GM23338 (cell line): Measurements from ENCODE around the gene CDH15. TPM values are rescaled to one million over a fixed set of nuclear protein-coding genes. Genes with fewer than 3 reads are reported as not detected.
"Not testable (repeated sequence)": the region's sequence is repeated elsewhere in the genome, so short reads cannot be mapped to it uniquely, and the experiment has no call there.

ENCODE experiments used
- ATAC-seq: fragments of 200-7000 bp; cut with Tn5 transposase; 3 replicates; pipeline ENCODE4 v1.9.1; 2020
- DNase-seq: peaks from one replicate; pipeline ENCODE4 v3.0.0-alpha.2; 2015; ENCODE audit warnings: low spot score
- H2AFZ ChIP-seq: fragments of 200-600 bp; sonication (generic); 2 replicates; pipeline ENCODE4 v1.8.0; 2016; ENCODE audit warnings: antibody characterized with exemption, mild to moderate bottlenecking, moderate library complexity
- H3F3A ChIP-seq: fragments of 200-600 bp; sonication (generic); replicated peaks from 2 replicates; pipeline ENCODE4 v1.8.0; 2017; ENCODE audit warnings: antibody characterized with exemption, mixed run types, low read depth
- H3K27ac ChIP-seq: fragments of 200-600 bp; sonication (generic); 2 replicates; pipeline ENCODE4 v1.6.1; 2016; ENCODE audit warnings: low read depth
- H3K27me3 ChIP-seq: fragments of 200-600 bp; sonication (generic); 2 replicates; pipeline ENCODE4 v1.8.0; 2016; ENCODE audit warnings: mild to moderate bottlenecking, mixed run types, moderate library complexity; ENCODE audit not compliant: insufficient read depth
- H3K36me3 ChIP-seq: fragments of 200-600 bp; sonication (generic); 2 replicates; pipeline ENCODE4 v1.8.0; 2016; ENCODE audit warnings: mild to moderate bottlenecking; ENCODE audit not compliant: insufficient read depth
- H3K4me1 ChIP-seq: fragments of 200-600 bp; sonication (generic); 2 replicates; pipeline ENCODE4 v1.8.0; 2016; ENCODE audit warnings: mild to moderate bottlenecking, moderate library complexity; ENCODE audit not compliant: insufficient read depth
- H3K4me2 ChIP-seq: fragments of 200-600 bp; sonication (generic); 2 replicates; pipeline ENCODE4 v1.7.1; 2017; ENCODE audit warnings: mixed run types
- H3K4me3 ChIP-seq: fragments of 200-600 bp; sonication (generic); 2 replicates; pipeline ENCODE4 v1.6.1; 2016; ENCODE audit warnings: mixed run types
- H3K79me2 ChIP-seq: fragments of 200-600 bp; sonication (generic); replicated peaks from 2 replicates; pipeline ENCODE4 v1.8.0; 2017; ENCODE audit warnings: mild to moderate bottlenecking; ENCODE audit not compliant: insufficient read depth
- H3K9me2 ChIP-seq: fragments of 200-600 bp; sonication (generic); 2 replicates; pipeline ENCODE4 v1.8.0; 2017; ENCODE audit not compliant: insufficient read depth
- H4K20me1 ChIP-seq: fragments of 200-600 bp; sonication (generic); replicated peaks from 2 replicates; pipeline ENCODE4 v1.8.0; 2017; ENCODE audit warnings: mild to moderate bottlenecking; ENCODE audit not compliant: insufficient read depth
- H3K27ac Mint-ChIP-seq: 2 replicates; pipeline ENCODE4 v1.8.0; 2020; ENCODE audit warnings: inconsistent platforms, mild to moderate bottlenecking, moderate library complexity, mixed read lengths
- H3K27me3 Mint-ChIP-seq: 3 replicates; pipeline ENCODE4 v1.8.0; 2022; ENCODE audit warnings: low read depth, mild to moderate bottlenecking, moderate library complexity, mixed read lengths, inconsistent platforms; ENCODE audit not compliant: insufficient read depth, poor library complexity
- H3K36me3 Mint-ChIP-seq: 3 replicates; pipeline ENCODE4 v1.8.0; 2021; ENCODE audit warnings: low read depth, mild to moderate bottlenecking, inconsistent platforms, moderate library complexity, mixed read lengths
- H3K4me1 Mint-ChIP-seq: 3 replicates; pipeline ENCODE4 v1.8.0; 2020; ENCODE audit warnings: mild to moderate bottlenecking, inconsistent platforms, mixed read lengths
- H3K4me3 Mint-ChIP-seq: 3 replicates; pipeline ENCODE4 v1.8.0; 2021; ENCODE audit warnings: moderate library complexity, mild to moderate bottlenecking, inconsistent platforms, mixed read lengths
- H3K9me3 Mint-ChIP-seq: 3 replicates; pipeline ENCODE4 v1.8.0; 2020; ENCODE audit warnings: moderate library complexity, mild to moderate bottlenecking, inconsistent platforms, mixed read lengths
- CREB1 ChIP-seq: fragments of 250-450 bp; sonication (Bioruptor Pico); IDR thresholded peaks from 2 replicates; pipeline ENCODE4 v1.5.0; 2020; ENCODE audit warnings: low read depth, mild to moderate bottlenecking, moderate library complexity
- EZH2phosphoT487 ChIP-seq: fragments of 200-600 bp; sonication (generic); IDR thresholded peaks from one replicate; pipeline ENCODE4 v1.8.1; 2018; ENCODE audit warnings: antibody characterized with exemption; ENCODE audit not compliant: unreplicated experiment
- POLR2AphosphoS5 ChIP-seq: IDR thresholded peaks from 2 replicates; pipeline ENCODE4 v1.6.1; 2016; ENCODE audit warnings: antibody characterized with exemption, low read depth
- STAT1 ChIP-seq: IDR thresholded peaks from one replicate; pipeline ENCODE4 v1.6.1; 2016; ENCODE audit warnings: antibody characterized with exemption; ENCODE audit not compliant: unreplicated experiment
- ZNF114 ChIP-seq: fragments of 250-450 bp; sonication (Bioruptor Pico); IDR thresholded peaks from 2 replicates; pipeline ENCODE4 v1.5.0; 2020; ENCODE audit warnings: mild to moderate bottlenecking, moderate library complexity
- ZNF331 ChIP-seq: fragments of 250-450 bp; sonication (Bioruptor Pico); IDR thresholded peaks from 2 replicates; pipeline ENCODE4 v1.5.0; 2020; ENCODE audit warnings: low read depth, mild to moderate bottlenecking, moderate library complexity
- polyA plus RNA-seq: library from polyadenylated mRNA; unstranded; fragments of >200 nt; fragmentation: Nextera tagmentation; extraction: Ambion mirVana; gene quantifications from 2 replicates; pipeline ENCODE4 v1.2.1, GENCODE V29; 2016
- total RNA-seq: library from RNA; depleted of rRNA; stranded (reverse); fragments of >200 nt; shearing (Covaris generic); gene quantifications from 2 replicates; pipeline ENCODE4 v1.2.3, GENCODE V29; 2014
- TF ChIP-seq, protein P1 (sequence below): IDR thresholded peaks from one replicate; pipeline ENCODE4 v1.6.1; 2018; ENCODE audit warnings: antibody characterized with exemption; ENCODE audit not compliant: unreplicated experiment
- TF ChIP-seq, protein P2 (sequence below): fragments of 250-450 bp; sonication (Bioruptor Pico); IDR thresholded peaks from 2 replicates; pipeline ENCODE4 v1.5.0; 2020; ENCODE audit warnings: mild to moderate bottlenecking, moderate library complexity

CDH15 gene
- total and polyA plus RNA-seq, 2 experiments from 2014 or later, result 0.61 to 1.0 TPM

DNA sequence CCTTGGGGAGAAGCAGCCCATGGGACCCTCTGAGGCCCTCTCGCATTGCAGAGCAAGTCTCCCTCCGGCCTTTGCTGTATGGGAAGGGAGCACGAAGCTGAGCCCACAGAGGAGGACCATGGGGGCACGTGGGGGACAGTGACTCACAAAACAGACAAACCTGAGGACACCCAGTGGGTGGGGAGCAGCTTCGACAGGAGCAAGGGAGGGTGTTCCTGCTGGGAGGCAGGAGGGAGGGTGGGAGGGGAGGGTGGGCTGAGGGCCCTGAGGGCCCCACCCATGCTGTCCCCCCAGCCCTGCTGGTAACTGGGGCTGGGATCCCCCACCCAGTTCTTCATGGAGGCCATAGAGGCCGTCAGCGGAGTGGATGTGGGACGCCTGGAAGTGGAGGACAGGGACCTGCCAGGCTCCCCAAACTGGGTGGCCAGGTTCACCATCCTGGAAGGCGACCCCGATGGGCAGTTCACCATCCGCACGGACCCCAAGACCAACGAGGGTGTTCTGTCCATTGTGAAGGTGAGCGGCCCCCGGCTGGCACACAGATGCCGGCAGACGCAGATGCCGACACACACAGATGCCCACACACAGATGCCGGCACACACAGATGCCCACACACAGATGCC, 16.3 kb downstream of the CDH15 start (continued):
- TF ChIP-seq, protein P1, sequence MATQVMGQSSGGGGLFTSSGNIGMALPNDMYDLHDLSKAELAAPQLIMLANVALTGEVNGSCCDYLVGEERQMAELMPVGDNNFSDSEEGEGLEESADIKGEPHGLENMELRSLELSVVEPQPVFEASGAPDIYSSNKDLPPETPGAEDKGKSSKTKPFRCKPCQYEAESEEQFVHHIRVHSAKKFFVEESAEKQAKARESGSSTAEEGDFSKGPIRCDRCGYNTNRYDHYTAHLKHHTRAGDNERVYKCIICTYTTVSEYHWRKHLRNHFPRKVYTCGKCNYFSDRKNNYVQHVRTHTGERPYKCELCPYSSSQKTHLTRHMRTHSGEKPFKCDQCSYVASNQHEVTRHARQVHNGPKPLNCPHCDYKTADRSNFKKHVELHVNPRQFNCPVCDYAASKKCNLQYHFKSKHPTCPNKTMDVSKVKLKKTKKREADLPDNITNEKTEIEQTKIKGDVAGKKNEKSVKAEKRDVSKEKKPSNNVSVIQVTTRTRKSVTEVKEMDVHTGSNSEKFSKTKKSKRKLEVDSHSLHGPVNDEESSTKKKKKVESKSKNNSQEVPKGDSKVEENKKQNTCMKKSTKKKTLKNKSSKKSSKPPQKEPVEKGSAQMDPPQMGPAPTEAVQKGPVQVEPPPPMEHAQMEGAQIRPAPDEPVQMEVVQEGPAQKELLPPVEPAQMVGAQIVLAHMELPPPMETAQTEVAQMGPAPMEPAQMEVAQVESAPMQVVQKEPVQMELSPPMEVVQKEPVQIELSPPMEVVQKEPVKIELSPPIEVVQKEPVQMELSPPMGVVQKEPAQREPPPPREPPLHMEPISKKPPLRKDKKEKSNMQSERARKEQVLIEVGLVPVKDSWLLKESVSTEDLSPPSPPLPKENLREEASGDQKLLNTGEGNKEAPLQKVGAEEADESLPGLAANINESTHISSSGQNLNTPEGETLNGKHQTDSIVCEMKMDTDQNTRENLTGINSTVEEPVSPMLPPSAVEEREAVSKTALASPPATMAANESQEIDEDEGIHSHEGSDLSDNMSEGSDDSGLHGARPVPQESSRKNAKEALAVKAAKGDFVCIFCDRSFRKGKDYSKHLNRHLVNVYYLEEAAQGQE, result no peak
- TF ChIP-seq ZNF114 (CRISPR knock-in tag) (no peak), EZH2phosphoT487 (no peak)

DNA sequence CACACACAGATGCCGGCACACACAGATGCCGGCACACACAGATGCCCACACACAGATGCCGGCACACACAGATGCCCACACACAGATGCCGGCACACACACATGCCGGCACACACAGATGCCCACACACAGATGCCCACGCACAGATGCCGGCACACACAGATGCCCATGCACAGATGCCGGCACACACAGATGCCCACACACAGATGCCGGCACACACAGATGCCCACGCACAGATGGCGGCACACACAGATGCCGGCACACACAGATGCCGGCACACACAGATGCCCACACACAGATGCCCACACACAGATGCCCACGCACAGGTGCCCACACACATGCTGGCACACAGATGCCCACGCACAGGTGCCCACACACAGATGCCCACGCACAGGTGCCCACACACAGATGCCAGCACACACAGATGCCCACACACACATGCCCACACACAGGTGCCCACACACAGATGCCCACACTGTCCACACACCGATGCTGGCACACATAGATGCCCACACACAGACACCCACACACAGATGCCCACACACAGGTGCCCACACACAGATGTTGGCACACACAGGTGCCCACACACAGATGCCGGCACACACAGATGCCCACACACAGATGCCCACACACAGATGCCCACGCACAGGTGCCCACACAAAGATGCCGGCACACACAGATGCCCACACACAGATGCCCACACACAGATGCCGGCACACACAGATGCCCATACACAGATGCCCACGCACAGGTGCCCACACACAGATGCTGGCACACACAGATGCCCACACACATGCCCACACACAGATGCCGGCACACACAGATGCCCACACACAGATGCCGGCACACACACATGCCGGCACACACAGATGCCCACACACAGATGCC, 17.2 kb downstream of the CDH15 start:
- ATAC-seq, H3K4me3 ChIP-seq, H3K36me3 ChIP-seq, H3K79me2 ChIP-seq, H3K4me2 ChIP-seq, H3K27ac ChIP-seq, H3K9me2 ChIP-seq, DNase-seq, H3K9me3 Mint-ChIP-seq, H2AFZ ChIP-seq, H3K27me3 ChIP-seq, H3K4me1 ChIP-seq, H3F3A ChIP-seq, H4K20me1 ChIP-seq, H3K36me3 Mint-ChIP-seq, H3K4me1 Mint-ChIP-seq, H3K27ac Mint-ChIP-seq, H3K4me3 Mint-ChIP-seq: not testable (repeated sequence)
- H3K27me3 Mint-ChIP-seq, result peaks cover 12% of the 10 kb centered on the region

DNA sequence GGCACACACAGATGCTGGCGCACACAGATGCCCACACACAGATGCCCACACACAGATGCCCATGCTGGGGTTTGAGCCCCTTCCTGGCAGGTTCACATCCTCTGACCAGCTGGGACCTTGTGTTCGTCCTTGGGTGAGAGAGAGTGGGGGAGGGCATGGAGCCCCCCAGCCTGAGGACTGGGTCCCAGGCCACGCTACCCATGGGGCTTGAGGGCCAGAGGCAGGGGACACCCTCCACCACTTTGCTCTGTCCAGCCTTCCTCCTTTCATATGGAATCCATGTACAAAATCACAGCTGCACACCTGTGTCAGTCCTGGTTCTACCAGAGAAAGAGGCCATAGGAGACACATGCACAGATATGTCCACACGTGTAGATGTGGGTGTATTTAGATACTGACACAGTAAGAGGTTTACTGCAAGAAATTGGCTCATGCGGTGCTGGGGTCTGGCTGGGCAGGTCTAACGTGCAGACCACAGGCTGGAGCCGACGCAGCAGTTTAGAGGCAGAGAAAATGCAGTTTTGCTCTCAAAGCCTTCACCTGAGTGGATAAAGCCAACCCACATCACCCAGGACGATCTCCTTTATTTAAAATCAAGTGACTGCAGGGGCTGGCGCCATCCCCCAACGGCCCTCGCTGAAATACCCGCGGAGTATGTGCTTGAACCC, 17.9 kb downstream of the CDH15 start:
- H3K27ac ChIP-seq, result no peak overlapping the region
- Mint-ChIP-seq H3K9me3 (peaks cover 8% of the 10 kb centered on the region; the same call in 2 of the 3 replicates), H3K36me3 (no peaks in the 10 kb centered on the region), H3K27ac (no peak overlapping the region), H3K4me3 (no peak overlapping the region), H3K27me3 (peaks cover 12% of the 10 kb centered on the region), H3K4me1 (no peaks in the 10 kb centered on the region)
- ATAC-seq (no peak), DNase-seq (no peak)
- no peaks in the 10 kb centered on the region for H3K79me2 ChIP-seq
- no peaks in the 10 kb centered on the region for H3K27me3 ChIP-seq
- no peak overlapping the region for H2AFZ ChIP-seq
- no peaks in the 10 kb centered on the region for H3K4me1 ChIP-seq
- H4K20me1 ChIP-seq, result no peaks in the 10 kb centered on the region
- H3K4me3 ChIP-seq, result no peak overlapping the region
- no peaks in the 10 kb centered on the region for H3K36me3 ChIP-seq
- no peaks in the 10 kb centered on the region for H3F3A ChIP-seq
- H3K9me2 ChIP-seq, result no peaks in the 10 kb centered on the region
- H3K4me2 ChIP-seq, result no peak overlapping the region
- no peak for TF ChIP-seq ZNF331 (CRISPR knock-in tag)
- TF ChIP-seq ZNF114 (CRISPR knock-in tag), result no peak
- no peak for TF ChIP-seq POLR2AphosphoS5
- no peak for TF ChIP-seq CREB1 (CRISPR knock-in tag)
- TF ChIP-seq, protein P2, sequence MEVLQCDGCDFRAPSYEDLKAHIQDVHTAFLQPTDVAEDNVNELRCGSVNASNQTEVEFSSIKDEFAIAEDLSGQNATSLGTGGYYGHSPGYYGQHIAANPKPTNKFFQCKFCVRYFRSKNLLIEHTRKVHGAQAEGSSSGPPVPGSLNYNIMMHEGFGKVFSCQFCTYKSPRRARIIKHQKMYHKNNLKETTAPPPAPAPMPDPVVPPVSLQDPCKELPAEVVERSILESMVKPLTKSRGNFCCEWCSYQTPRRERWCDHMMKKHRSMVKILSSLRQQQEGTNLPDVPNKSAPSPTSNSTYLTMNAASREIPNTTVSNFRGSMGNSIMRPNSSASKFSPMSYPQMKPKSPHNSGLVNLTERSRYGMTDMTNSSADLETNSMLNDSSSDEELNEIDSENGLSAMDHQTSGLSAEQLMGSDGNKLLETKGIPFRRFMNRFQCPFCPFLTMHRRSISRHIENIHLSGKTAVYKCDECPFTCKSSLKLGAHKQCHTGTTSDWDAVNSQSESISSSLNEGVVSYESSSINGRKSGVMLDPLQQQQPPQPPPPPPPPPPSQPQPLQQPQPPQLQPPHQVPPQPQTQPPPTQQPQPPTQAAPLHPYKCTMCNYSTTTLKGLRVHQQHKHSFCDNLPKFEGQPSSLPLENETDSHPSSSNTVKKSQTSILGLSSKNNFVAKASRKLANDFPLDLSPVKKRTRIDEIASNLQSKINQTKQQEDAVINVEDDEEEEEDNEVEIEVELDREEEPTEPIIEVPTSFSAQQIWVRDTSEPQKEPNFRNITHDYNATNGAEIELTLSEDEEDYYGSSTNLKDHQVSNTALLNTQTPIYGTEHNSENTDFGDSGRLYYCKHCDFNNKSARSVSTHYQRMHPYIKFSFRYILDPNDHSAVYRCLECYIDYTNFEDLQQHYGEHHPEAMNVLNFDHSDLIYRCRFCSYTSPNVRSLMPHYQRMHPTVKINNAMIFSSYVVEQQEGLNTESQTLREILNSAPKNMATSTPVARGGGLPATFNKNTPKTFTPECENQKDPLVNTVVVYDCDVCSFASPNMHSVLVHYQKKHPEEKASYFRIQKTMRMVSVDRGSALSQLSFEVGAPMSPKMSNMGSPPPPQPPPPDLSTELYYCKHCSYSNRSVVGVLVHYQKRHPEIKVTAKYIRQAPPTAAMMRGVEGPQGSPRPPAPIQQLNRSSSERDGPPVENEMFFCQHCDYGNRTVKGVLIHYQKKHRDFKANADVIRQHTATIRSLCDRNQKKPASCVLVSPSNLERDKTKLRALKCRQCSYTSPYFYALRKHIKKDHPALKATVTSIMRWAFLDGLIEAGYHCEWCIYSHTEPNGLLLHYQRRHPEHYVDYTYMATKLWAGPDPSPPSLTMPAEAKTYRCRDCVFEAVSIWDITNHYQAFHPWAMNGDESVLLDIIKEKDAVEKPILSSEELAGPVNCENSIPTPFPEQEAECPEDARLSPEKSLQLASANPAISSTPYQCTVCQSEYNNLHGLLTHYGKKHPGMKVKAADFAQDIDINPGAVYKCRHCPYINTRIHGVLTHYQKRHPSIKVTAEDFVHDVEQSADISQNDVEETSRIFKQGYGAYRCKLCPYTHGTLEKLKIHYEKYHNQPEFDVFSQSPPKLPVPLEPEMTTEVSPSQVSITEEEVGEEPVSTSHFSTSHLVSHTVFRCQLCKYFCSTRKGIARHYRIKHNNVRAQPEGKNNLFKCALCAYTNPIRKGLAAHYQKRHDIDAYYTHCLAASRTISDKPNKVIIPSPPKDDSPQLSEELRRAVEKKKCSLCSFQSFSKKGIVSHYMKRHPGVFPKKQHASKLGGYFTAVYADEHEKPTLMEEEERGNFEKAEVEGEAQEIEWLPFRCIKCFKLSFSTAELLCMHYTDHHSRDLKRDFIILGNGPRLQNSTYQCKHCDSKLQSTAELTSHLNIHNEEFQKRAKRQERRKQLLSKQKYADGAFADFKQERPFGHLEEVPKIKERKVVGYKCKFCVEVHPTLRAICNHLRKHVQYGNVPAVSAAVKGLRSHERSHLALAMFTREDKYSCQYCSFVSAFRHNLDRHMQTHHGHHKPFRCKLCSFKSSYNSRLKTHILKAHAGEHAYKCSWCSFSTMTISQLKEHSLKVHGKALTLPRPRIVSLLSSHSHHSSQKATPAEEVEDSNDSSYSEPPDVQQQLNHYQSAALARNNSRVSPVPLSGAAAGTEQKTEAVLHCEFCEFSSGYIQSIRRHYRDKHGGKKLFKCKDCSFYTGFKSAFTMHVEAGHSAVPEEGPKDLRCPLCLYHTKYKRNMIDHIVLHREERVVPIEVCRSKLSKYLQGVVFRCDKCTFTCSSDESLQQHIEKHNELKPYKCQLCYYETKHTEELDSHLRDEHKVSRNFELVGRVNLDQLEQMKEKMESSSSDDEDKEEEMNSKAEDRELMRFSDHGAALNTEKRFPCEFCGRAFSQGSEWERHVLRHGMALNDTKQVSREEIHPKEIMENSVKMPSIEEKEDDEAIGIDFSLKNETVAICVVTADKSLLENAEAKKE (CRISPR knock-in tag), result no peak
- TF ChIP-seq STAT1, result no peak
